Hypothalamus (tissue), 51 donors: ENCODE results near the gene C2orf15.
A peak's percentile ranks its signal among the peaks of the same experiment; 100 is the strongest.
"Not testable (repeated sequence)": the region's sequence is repeated elsewhere in the genome, so short reads cannot be mapped to it uniquely, and the experiment has no call there.

Source experiments
- DNase-seq, 51 donors: peaks; one replicate each; lab custom pipeline; 2025; lab: John Stamatoyannopoulos, UW

The C2orf15 gene

GRCh38 chr2:99141110-99142108 lies at the start of gene C2orf15:
TSS of gene C2orf15 (plus strand) at chr2:99141707. CDS start at chr2:99150559, 8,852 bp downstream.
- DNase-seq, result peak; percentile 73 to 97 (median 89)

GRCh38 chr2:99096728-99097127 lies 44.8 kb upstream of the C2orf15 start:
- DNase-seq, result no peak

- peak in 1 of 51 donors; percentile 9 for DNase-seq
Measured at GRCh38 chr2:99101697-99102096, 39.8 kb upstream of the C2orf15 start.

GRCh38 chr2:99104006-99104405 lies 37.5 kb upstream of the C2orf15 start:
- no peak for DNase-seq

GRCh38 chr2:99106913-99107312 lies 34.6 kb upstream of the C2orf15 start:
- no peak for DNase-seq

- DNase-seq, result no peak
Measured at GRCh38 chr2:99111236-99111635, 30.3 kb upstream of the C2orf15 start.

GRCh38 chr2:99111945-99112344 lies 29.6 kb upstream of the C2orf15 start:
- no peak for DNase-seq

GRCh38 chr2:99112617-99113016 lies 28.9 kb upstream of the C2orf15 start:
- peak in 7 of 51 donors; percentile 3 to 60 (median 5) for DNase-seq

- DNase-seq, result no peak
Measured at GRCh38 chr2:99127981-99128380, 13.5 kb upstream of the C2orf15 start.

- not testable (repeated sequence) for DNase-seq
Measured at GRCh38 chr2:99135044-99135556, 6.4 kb upstream of the C2orf15 start.

- no peak for DNase-seq
Measured at GRCh38 chr2:99139003-99139402, 2.5 kb upstream of the C2orf15 start.

GRCh38 chr2:99140056-99140859 lies 1.2 kb upstream of the C2orf15 start:
- no peak for DNase-seq

- DNase-seq, result peak in 1 of 51 donors; percentile 70
Measured at GRCh38 chr2:99140860-99141109, 722 bp upstream of the C2orf15 start.

GRCh38 chr2:99150706-99151105 lies 9.2 kb downstream of the C2orf15 start:
- DNase-seq, result no peak

- DNase-seq, result no peak
Measured at GRCh38 chr2:99152199-99152895, 10.8 kb downstream of the C2orf15 start.

- peak in 6 of 51 donors; percentile 2 to 71 (median 8) for DNase-seq
Measured at GRCh38 chr2:99153921-99154604, 12.6 kb downstream of the C2orf15 start.

GRCh38 chr2:99154643-99155536 lies 13.4 kb downstream of the C2orf15 start, which contains the start of the genes LIPT1 and TSGA10:
TSS of gene LIPT1 (plus strand) at chr2:99154967. CDS start at chr2:99161958, 6,991 bp downstream.
TSS of gene TSGA10 (minus strand) at chr2:99154942. CDS start at chr2:99109439, 45,503 bp downstream.
- peak; percentile 34 to 92 (median 84) for DNase-seq

GRCh38 chr2:99156891-99157290 lies 15.4 kb downstream of the C2orf15 start:
- DNase-seq, result no peak

GRCh38 chr2:99158599-99158998 lies 17.1 kb downstream of the C2orf15 start:
- DNase-seq, result no peak
